CD1c-positive myeloid dendritic cell (primary cell): Measurements from ENCODE around the gene USP5.
A peak's percentile ranks its signal among the peaks of the same experiment; 100 is the strongest.
"Not testable (repeated sequence)": the region's sequence is repeated elsewhere in the genome, so short reads cannot be mapped to it uniquely, and the experiment has no call there.

ENCODE experiments used
- DNase-seq: peaks from one replicate; pipeline ENCODE4 v3.0.0-alpha.2; 2016; ENCODE audit errors: extremely low spot score

USP5 gene

DNA sequence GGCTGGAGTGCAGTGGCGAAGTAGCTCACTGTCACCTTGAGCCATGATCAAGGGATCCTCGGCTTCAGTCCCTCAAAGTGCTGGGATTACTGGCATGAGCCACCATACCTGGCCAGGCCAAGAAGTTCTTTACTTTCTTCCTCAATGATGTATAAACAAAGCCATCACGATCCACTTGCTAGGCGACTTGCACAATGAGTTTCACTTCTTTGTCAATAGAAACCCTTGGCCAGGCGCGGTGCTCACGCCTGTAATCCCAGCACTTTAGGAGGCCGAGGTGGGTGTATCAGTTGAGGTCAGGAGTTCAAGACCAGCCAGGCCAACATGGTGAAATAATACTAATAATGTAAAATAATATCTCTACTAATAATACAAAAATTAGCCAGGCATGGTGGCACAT lies 35.5 kb downstream of the USP5 start:
- DNase-seq = peak; percentile 81

DNA sequence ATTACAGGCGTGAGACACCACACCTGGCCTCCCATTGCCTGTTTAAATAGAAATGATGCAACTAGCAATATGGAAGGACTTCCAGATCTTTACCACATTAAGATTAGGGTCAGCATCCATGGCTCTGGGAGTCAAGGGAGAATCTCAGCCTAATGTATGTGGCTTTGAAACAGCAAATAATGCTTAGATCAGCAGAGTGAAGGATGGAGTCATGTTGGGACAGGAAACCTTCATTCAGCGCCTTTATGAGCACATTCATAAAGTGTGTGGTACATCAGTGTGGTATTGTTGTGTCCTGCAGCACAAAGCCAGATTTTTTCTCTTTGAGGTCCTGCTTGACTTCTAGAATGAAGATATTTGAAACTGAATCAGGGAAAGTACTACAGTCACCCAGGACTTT lies 36.4 kb downstream of the USP5 start:
- no peak for DNase-seq

DNA sequence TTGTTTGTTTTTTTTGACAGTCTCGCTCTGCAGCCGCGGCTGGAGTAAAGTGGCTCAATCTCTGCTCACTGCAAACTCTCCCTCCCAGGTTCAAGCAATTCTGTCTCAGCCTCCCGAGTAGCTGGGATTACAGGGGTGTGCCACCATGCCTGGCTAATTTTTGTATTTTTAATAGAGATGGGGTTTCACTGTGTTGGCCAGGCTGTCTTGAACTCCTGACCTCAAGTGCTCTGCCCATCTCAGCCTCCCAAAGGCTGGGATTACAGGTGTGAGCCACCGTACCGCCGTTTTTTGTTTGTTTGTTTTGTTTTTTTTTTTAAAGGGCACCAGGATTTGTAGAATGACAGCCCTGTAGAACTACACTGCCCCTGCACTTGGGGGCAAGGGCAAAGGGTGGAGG lies 36.8 kb downstream of the USP5 start:
- DNase-seq = not testable (repeated sequence)

DNA sequence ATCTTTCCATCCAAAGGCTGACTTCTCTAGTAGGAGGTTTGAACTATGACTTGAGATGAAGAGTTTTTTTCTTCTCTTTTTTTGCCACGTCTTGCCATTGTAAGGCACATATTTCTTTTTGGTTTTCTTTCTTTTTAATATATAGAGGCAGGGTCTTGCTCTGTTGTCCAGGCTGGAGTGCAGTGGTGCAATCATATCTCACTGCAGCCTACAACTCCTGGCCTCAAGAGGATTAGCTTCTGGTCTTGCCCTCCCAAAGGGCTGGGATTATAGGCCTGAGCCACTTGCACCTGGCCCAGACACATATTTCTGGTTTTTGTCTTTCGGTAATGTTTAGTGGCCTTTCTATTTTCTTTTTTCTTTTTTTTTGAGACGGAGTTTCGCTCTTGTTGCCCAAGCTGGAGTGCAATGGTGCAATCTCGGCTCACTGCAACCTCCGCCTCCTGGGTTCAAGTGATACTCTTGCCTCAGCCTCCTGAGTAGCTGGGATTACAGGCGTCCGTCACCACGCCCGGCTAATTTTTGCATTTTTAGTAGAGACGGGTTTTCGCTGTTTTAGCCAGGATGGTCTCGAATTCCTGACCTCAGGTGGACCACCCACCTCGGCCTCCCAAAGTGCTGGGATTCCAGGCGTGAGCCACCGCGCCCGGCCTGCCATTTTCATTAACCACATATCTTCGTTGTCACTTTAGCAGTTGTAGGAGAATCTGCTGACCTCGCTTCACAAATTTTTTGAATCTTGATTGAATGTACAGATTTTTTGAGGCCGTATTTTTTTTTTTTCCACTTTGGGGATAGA lies 38.0 kb downstream of the USP5 start:
- not testable (repeated sequence) for DNase-seq

DNA sequence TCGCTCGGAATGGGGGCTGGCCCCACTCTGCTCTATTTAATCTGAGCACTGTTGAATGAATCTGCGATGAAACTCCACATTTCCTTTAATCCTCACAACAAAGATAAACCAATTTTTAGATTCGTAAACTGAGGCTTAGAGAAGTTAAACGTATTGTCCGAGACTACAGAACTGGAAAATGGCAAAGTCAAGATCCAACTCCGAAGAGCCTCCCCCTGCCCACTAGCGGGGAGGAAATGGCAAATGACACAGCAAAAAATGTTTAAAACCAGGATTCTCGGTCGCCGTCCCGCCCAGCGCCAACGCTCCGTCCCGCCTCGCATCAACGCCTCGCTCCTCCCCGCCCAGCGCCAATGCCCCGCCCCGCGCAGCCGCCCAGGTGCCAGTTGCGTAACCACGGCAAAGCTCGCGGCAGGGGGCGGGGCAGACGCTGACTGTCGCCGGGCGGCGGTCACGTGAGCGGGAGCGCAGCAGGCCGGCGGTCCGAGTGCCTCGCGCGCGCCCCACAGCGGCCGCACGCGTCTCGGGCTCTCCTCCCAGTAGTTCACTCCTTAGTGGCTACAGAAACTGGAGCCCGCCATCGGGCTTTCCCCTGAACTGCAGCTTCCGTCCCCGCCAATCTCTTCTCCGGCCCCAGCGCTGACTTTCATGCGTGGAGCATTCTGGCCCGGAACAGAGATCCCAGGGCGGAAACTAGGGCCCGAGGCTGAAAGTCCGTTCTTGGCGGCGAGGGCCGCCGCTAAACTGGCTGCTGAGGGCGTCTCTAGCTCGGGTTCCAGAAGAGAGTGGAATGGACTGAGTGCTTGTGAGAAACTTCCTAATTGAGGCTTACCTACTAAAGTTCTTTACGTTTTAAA lies 39.1 kb downstream of the USP5 start:
- peak; percentile 99 for DNase-seq

DNA sequence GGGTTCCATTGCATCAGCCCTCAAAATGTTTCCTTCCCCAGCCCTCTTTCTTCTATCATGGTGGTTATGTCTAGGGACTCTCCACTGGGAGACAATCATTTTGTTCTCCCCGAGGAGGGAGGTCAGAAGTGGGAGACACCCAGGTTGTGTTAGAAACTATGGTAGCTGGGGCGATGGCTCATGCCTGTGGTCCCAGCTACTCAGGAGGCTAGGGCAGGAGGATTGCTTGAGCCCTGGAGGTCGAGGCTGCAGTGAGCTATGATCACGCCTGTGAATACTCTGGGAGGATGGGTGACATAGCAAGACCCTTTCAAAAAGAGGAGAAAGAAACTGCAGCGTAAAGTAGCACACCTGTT lies 39.7 kb downstream of the USP5 start:
- DNase-seq = no peak

DNA sequence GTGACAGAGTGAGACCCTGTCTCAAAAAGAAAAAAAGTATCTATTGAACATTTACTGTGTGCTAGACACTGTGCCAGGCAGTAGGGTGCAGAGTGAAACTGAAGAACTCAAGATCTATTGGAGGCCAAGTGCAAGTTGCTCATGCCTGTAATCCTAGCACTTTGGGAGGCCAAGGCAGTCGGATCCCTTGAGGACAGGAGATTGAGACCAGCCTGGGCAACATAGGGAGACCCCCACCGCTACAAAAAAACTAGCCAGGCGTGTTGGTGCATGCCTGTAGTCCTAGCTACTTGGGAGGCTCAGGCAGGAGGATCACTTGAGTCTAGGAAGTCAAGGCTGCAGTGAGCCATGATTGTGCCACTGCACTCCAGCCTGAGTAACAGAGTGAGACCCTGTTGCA lies 40.7 kb downstream of the USP5 start:
- not testable (repeated sequence) for DNase-seq

DNA sequence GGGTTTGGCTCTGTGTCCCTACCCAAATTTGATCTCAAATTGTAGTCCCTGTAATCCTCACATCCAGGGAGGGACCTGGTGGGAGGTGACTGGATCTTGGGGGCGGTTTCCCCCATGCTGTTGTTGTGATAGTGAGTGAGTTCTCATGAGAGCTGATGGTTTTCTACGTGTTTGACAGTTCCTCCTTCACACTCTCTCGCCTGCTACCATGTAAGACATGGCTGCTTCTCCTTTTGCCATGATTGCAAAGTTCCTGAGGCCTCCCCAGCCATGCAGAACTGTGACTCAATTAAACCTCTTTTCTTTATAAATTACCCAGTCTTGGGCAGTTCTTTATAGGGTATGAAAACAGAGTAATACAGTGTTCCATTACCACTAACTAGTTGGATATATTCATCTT lies 42.4 kb downstream of the USP5 start:
- peak; percentile 47 for DNase-seq

DNA sequence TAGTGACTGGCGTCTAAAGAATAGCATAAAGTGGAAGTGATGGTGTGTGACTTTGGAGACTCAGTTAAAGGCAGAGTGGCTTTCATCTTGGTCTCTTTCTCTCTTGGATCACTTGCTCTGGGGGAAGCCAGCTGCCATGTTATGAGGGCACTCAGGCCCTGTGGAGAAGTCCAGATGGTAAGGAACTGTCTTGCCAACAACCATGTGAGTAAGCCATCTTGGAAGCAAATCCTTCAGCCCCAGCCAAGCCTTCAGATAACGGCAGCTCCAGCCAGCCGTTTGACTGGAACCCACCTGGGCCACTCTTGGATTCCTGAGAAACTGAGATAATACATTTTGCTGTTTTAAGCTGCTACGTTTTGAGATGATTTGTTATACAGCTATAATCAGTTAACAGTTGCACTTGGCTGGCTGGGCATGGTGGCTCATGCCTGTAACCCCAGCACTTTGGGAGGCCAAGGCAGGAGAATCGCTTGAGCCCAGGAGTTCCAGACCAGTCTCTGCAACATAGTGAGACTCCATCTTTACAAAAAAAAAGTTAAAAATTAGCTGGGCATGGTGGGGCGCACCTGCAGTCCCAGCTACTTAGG lies 45.0 kb downstream of the USP5 start:
- DNase-seq = no peak

DNA sequence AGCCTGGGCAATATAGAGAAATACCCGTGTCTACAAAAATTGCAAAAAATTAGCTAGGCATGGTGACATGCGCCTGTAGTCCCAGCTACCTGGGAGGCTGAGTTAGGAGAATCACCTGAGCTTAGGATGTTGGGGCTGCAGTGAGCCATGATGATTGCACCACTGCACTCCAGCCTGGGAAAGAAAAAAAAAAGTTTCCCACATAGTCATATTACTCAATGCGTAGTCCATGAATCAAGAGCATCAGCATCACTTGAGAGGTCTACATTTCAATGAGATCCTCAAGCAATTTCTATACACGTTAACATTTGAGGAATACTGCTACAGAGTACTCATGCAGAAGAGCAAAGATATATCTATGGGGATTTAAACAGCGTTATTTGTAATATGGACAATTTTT lies 47.5 kb downstream of the USP5 start:
- peak; percentile 36 for DNase-seq

DNA sequence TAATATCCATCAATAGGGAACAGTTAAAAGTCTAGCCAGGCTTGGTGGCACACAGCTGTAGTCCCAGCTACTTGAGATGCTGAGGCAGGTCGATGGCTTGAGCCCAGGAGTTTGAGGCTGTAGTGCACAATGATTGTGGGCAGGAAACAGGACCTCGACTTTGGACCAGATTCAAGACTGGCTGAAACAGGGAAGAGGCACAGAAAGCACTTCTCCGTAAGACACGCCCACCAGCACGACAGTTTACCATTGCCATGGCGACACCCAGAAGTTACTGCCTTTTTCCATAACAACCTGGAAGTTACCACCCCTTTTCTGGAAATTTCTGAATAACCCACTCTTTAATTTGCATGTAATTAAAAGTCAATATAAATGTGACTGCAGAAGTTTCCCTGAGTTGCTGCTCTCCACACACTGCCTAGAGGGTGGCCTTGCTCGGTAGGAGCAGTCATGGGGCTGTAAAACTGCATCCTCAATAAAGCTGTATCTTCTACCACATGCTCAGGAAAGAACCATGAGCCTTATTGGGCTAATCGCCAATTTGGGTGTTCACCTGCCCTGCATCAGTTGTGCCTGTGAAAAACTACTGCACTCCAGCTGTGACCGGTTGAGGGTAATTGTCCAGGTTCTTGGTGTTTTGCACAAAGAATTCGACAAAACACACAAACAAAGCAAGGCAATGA lies 48.0 kb downstream of the USP5 start:
- DNase-seq = peak; percentile 93

DNA sequence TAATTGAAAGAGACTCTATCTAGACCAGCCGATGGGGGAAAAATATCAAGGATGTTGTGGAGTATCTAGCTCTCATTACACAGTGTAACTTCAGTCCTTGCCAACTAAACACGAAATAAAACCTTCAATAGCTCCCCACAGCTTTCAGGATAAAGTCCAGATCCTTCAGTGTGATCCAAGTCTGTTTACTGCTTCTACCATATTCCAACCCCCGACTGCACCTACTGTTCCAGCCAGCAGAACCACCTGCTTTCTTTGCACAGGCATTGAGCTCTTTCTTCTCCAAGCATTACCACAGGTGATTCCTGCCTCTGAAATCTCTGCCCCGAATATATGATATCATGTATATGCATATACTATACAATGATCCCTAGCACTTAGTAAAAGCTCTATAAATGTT lies 50.5 kb downstream of the USP5 start:
- DNase-seq = no peak

DNA sequence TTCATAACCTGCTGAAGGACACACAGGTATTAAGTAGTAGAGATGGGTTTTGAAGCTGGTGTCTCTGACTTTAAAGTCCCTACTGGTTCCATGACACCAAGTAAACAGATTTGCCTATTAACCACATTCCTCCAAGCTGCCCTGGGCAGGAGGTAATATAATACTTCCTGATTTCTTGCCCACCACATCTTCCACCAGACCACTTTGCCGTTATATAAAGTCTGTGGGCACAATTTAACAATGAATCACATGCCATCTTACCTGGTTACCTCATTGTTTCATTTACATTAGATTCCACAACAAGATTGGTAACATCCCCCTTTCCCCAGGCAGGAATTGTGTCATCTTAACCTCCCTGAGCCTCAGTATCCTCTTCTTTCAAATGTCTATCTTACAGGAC lies 51.8 kb downstream of the USP5 start:
- peak; percentile 15 for DNase-seq

DNA sequence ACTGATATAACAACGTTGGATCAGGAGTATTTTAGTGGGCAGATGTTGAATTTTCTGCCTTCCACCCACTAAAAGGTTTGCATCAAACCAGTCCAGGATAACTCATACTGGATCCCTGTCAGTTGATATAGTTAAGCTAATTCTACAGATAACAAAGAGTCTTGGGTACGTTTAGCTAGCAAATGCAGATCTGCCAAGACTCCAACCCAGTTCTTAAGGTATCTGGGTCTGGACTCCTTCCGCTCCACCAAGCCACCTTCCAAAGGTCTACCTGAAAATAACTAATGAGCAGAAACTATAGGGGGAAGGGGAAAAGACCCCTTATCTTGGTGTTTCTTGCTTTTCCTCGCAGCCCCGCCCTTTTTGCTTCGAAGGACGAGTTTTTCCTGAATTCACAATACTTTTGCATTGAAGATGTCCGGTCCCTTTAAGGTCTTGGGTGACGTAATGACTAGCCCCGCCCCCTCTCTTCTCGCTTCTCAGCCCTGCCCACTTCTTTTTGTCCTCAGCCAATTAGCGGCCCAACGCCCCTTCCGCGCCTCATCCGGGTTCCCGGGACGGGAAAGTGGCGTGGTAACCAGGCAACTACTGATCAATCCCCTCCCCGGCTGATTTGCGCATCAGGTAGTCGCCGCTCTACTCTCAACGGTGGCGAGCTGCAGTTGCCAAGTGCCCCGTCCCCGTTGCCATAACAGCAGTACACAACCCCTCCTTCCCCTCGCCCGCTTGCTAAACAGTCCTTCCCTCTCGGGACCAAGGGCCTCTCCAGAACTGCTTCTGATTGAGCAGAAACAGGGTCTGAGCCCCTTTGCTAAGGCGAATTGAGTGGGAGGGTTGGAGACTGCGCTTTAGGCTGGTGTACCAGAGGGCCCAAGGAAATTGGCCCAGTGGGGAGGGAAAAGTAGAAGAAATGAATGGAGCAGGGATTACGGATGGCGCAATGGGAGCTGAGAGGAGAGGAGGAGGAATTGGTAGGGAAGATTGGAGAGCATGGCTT lies 52.6 kb downstream of the USP5 start, which contains the start of gene LRRC23:
Gene LRRC23, plus strand, starts transcription at position 543 of the 997 bp plus-strand sequence. CDS start 812 bp downstream, outside the sequence.
- peak; percentile 98 for DNase-seq

DNA sequence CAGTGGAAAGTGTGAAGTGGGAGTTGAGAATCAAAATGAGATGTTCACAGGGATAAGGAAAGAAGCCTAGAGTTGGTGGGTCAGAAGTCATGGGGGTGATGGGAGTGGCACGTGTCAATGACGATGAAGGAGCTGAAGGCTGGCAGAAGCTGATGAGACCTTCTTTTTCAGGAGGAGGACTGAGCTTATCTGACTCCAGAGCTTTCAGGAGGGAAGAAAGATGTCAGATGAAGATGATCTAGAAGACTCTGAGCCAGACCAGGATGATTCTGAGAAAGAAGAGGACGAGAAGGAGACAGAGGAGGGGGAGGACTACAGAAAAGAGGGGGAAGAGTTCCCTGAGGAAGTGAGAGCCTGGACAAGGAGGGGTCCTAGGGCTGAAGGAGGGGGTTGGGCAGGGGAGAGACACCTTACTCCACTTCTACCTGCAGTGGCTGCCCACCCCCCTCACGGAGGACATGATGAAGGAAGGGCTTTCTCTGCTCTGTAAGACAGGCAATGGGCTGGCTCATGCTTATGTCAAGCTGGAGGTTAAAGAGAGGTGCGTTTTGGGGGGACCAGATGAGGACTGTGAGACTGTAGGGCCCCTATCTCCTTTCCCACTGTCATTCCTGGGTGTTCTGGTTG lies 53.6 kb downstream of the USP5 start:
- DNase-seq = no peak

DNA sequence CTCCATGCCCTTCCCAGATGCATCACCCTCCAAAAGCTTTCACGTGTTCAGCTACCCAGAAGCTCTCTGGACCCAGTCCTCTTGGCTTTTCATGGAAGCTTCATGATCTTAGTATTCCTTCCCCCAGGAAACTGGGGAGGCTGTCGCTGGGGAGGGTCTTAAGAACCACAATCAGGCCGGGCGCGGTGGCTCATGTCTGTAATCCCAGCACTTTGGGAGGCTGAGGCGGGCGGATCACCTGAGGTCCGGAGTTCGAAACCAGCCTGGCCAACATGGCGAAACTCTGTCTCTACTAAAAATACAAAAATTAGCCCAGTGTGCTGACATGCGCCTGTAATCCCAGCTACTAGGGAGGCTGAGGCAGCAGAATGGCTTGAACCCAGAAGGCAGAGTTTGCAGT lies 56.2 kb downstream of the USP5 start:
- not testable (repeated sequence) for DNase-seq

DNA sequence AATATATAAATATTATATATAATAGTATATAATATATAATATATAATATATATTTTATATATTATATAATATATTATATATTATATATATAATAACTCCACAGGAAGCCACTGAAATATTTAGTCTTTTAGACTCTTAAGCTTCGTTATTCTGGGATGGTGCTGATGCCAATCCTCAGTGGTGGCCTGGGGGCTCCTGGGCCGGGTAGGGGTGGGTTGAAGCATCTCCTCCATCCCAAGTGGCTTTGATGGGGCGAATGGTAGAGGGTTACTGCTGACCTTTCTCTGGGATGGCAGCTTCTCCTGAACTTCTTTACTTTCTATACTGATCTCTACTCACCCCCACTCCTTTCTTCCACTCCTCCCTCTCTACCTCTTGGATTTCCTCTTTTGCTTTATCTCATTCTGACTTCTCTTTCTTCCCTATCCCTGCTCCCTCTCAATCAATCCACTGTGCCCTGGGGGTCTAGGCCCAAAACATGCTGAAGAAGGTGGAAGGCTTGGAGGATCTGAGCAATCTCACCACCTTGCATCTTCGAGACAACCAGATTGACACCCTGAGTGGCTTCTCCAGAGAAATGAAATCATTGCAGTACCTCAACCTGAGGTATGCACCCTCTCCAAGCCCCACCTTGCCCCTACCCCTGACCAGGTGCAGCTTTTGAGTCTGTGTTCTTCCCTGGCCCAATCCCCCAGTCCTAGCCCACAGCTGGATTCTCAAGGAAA lies 57.6 kb downstream of the USP5 start:
- no peak for DNase-seq

DNA sequence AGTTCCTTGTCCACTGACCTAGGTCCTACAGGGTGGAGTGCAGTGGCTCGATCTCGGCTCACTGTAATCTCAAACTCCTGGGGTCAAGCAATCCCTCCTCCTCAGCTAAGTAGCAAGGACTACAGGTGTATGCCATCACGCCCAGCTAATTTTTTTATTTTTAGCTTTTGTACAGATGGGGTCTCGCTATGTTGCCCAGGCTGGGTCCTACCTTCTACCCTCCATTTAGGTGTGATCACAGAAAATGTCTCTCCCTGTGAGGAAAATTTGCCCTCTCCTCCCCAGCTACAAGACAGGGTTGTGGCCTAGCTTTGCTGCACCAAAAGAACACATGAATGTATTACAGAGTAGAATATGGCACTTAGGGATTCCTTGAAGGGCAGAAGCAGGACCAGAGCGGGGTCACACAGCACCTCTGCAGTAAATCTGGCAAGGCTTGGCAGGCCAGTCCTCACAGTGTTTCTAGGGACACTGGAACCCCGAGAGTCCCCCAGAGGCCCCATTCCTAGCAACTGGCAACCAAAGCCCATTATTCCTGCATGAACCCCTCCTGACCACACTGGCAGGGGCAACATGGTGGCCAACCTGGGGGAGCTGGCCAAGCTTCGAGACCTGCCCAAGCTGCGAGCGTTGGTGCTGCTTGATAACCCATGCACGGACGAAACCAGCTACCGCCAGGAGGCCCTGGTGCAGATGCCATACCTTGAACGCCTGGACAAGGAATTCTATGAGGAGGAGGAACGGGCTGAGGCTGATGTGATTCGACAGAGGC lies 60.4 kb downstream of the USP5 start:
- no peak for DNase-seq
